Measurements from ENCODE around the gene NUTM1.
"Not testable (repeated sequence)": the region's sequence is repeated elsewhere in the genome, so short reads cannot be mapped to it uniquely, and the experiment has no call there.

NUTM1 gene

GRCh38 chr15:34347951-34348638, 5.0 kb downstream of the NUTM1 start:
- Mint-ChIP-seq H3K36me3 (no peaks in the 10 kb centered on the region), H3K9me3 (no peaks in the 10 kb centered on the region), H3K4me3 (no peak overlapping the region), H3K4me1 (no peaks in the 10 kb centered on the region), H3K27ac (no peak overlapping the region), H3K27me3 (no peaks in the 10 kb centered on the region)
- DNase-seq (ENCODE audit: low spot score in 2 of 2) (no peak), ATAC-seq (ENCODE audit: low read depth) (no peak)

DNA sequence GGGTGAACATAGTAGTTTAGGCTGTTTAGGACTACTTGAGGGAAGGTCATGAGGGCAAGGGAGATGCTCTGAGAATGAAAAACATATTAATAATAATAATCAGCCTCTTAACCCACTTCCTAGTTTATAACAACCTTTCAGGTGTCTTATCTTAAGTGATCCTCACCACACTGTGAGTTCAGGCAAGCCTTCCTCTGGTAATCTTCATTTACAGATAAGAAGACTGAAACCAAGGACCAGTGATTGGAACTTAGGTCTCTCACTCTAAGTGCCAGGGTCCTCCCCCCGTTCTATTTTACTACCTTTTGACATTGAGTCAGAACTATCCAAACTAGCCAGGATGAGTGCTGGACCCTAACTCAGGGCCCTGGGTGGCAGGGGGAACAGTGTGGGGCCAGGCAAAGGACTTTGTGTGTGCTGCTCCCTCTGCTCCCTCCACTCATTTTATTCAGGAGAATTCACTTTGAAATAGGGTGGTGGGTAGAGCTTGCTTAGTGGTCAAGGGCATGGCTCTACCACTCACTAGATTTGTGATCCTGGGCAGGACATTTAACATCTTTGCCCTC, 5.7 kb downstream of the NUTM1 start:
- no peak overlapping the region for H3K4me3 Mint-ChIP-seq
- H3K27ac Mint-ChIP-seq = no peak overlapping the region

DNA sequence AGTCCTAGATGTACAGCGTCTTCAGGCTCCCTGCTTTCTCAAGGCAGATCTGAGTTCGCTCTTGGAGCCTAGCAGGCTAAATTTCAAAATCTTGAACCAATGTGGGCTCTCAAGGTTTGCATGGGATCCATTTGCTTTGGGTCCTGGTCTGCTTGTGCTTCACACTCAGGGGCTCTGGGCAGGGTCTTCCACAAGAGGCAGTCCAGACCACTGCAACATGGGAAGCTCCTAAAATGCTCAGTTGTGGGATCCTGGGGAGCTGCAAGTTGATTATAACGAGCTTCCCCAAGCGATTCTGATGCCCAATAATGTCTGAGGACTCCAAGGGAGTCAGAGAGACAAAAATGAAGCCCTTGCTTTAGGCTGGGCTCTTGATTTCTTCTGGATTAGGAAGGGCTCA, 6.7 kb downstream of the NUTM1 start:
- H3K27ac Mint-ChIP-seq = no peak overlapping the region
- no peaks in the 10 kb centered on the region for H3K27me3 Mint-ChIP-seq
- H3K4me3 Mint-ChIP-seq = no peak overlapping the region
- no peaks in the 10 kb centered on the region for H3K9me3 Mint-ChIP-seq
- no peaks in the 10 kb centered on the region for H3K36me3 Mint-ChIP-seq
- ATAC-seq (ENCODE audit: low read depth) = no peak
- no peak for DNase-seq (ENCODE audit: low spot score in 2 of 2)
- H3K4me1 Mint-ChIP-seq = no peaks in the 10 kb centered on the region

More for the DNA sequence above, 5.7 kb downstream of the NUTM1 start:
- DNase-seq (ENCODE audit: low spot score in 2 of 2) (no peak), ATAC-seq (ENCODE audit: low read depth) (no peak)
- Mint-ChIP-seq H3K9me3 (no peaks in the 10 kb centered on the region), H3K36me3 (no peaks in the 10 kb centered on the region), H3K27me3 (no peaks in the 10 kb centered on the region), H3K4me1 (no peaks in the 10 kb centered on the region)

DNA sequence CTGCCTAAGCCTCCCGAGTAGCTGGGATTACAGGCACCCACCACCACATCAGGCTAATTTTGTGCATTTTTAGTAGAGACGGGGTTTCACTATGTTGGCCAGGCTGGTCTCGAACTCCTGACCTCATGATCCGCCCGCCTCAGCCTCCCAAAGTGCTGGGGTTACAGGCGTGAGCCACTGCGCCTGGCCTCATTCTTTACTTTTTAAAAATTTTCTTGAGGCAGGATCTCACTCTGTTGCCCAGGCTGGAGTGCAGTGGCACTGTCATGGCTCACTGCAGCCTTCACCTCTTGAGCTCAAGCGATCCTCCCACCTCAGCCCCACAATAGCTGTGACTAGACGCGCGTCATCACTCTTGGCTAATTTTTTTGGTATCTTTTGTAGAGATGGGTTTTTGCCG, 9.9 kb downstream of the NUTM1 start:
- DNase-seq (ENCODE audit: low spot score in 2 of 2); H3K27me3 Mint-ChIP-seq; ATAC-seq (ENCODE audit: low read depth); H3K27ac Mint-ChIP-seq; H3K4me3 Mint-ChIP-seq; H3K9me3 Mint-ChIP-seq; H3K36me3 Mint-ChIP-seq; H3K4me1 Mint-ChIP-seq: not testable (repeated sequence)

DNA sequence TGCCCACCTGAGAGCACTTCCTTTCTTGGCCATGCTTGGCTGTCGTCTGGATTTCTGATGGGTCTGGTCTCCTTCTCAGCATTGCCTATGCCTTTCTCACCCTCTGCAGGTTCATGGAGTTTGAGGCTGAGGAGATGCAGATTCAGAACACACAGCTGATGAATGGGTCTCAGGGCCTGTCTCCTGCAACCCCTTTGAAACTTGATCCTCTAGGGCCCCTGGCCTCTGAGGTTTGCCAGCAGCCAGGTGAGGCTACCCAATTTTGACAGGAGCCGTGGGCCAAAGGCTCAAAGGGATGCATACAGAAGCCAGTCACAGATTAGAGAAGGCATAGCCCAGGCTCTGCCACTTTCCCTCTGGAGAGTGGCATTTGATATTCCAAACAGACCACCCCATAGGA, 10.5 kb downstream of the NUTM1 start:
- no peak overlapping the region for H3K27ac Mint-ChIP-seq
- no peaks in the 10 kb centered on the region for H3K4me1 Mint-ChIP-seq
- H3K9me3 Mint-ChIP-seq = no peaks in the 10 kb centered on the region
- H3K27me3 Mint-ChIP-seq = no peaks in the 10 kb centered on the region
- DNase-seq (ENCODE audit: low spot score in 2 of 2) (no peak), ATAC-seq (ENCODE audit: low read depth) (no peak)
- no peak overlapping the region for H3K4me3 Mint-ChIP-seq
- peaks cover 10% of the 10 kb centered on the region for H3K36me3 Mint-ChIP-seq

DNA sequence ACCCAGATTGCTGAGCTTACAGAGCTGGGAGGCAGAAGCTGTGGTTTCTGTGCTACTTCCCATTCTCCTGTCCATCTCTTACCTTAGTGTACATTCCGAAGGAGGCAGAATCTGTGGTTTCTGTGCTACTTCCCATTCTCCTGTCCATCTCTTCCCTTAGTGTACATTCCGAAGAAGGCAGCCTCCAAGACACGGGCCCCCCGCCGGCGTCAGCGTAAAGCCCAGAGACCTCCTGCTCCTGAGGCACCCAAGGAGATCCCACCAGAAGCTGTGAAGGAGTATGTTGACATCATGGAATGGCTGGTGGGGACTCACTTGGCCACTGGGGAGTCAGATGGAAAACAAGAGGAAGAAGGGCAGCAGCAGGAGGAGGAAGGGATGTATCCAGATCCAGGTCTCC, 11.2 kb downstream of the NUTM1 start:
- Mint-ChIP-seq H3K27ac (no peak overlapping the region), H3K36me3 (peaks cover 14% of the 10 kb centered on the region), H3K27me3 (no peaks in the 10 kb centered on the region), H3K9me3 (no peaks in the 10 kb centered on the region), H3K4me1 (no peaks in the 10 kb centered on the region), H3K4me3 (no peak overlapping the region)
- ATAC-seq (ENCODE audit: low read depth) (no peak), DNase-seq (ENCODE audit: low spot score in 2 of 2) (no peak)

DNA sequence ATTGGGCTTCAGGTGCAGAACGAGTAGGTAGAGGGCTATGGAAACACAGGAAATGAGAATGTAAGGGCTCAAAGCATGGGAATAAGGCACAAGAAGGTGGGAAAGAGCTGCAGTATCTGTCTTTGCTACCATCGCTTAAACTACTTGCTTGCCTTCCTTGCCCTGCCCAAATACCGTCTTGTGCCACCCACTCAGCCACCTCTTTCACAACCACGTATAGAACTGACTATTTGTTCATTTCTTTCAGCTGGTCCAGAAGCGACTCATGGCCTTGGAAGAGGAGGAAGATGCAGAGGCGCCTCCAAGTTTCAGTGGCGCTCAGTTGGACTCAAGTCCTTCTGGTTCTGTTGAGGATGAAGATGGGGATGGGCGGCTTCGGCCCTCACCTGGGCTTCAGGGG, 12.1 kb downstream of the NUTM1 start:
- Mint-ChIP-seq H3K4me1 (no peaks in the 10 kb centered on the region), H3K4me3 (no peak overlapping the region), H3K27ac (no peak overlapping the region), H3K27me3 (no peaks in the 10 kb centered on the region), H3K9me3 (no peaks in the 10 kb centered on the region), H3K36me3 (peaks cover 16% of the 10 kb centered on the region)
- DNase-seq (ENCODE audit: low spot score in 2 of 2) (no peak), ATAC-seq (ENCODE audit: low read depth) (no peak)

DNA sequence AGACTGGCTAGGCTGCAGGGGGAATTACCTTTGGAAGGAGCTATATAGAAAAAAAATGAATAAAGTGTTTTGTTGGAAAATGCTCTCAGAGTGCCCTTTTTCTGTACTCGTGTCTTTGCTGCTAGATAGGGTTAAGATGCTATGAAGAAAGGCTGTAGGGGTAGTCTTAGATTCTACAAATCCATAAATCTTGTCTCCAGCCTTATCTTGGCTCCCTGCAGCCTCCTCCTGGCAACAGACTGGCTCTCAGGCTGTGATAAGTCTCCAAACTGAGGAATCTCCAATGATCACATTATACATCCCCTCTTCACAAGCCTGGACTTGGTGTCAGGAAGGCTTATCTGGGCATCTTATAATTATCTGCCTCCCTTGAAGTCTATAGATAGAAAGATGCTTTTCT, 14.5 kb downstream of the NUTM1 start:
- Mint-ChIP-seq H3K9me3 (no peaks in the 10 kb centered on the region), H3K36me3 (peaks cover 23% of the 10 kb centered on the region), H3K27me3 (no peaks in the 10 kb centered on the region), H3K4me1 (no peaks in the 10 kb centered on the region), H3K27ac (no peak overlapping the region), H3K4me3 (no peak overlapping the region)
- DNase-seq (ENCODE audit: low spot score in 2 of 2) (no peak), ATAC-seq (ENCODE audit: low read depth) (no peak)

GRCh38 chr15:34358367-34358766, 15.3 kb downstream of the NUTM1 start:
- peaks cover 27% of the 10 kb centered on the region for H3K36me3 Mint-ChIP-seq
- no peak overlapping the region for H3K4me3 Mint-ChIP-seq
- H3K27me3 Mint-ChIP-seq = no peaks in the 10 kb centered on the region
- no peak for ATAC-seq (ENCODE audit: low read depth)
- no peak overlapping the region for H3K27ac Mint-ChIP-seq
- peaks cover 4% of the 10 kb centered on the region for H3K4me1 Mint-ChIP-seq
- H3K9me3 Mint-ChIP-seq = no peaks in the 10 kb centered on the region
- no peak for DNase-seq (ENCODE audit: low spot score in 2 of 2)

DNA sequence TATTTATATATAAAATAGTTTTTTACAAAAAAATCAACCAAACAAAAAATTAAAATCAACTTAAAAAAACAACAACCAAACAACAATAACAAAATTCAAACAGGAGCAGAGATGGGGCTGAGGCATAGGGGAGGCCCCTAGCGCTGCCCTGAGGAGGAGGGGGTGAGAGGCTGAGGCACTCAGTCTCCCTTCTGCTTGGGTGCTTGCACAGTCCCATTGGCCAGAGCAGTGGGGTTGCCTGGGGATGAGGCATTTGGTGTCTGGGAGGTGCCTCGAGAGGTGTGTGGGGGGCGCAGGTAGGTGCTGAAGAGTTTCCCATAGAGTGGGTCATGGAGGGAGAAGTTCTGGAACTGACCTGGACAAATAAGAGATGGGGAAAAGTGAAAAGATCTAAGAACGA, 15.8 kb downstream of the NUTM1 start:
- H3K27ac Mint-ChIP-seq = no peak overlapping the region

GRCh38 chr15:34359416-34359815, 16.3 kb downstream of the NUTM1 start:
- Mint-ChIP-seq H3K27me3 (no peaks in the 10 kb centered on the region), H3K27ac (no peak overlapping the region), H3K4me3 (no peak overlapping the region), H3K9me3 (no peaks in the 10 kb centered on the region), H3K4me1 (peaks cover 6% of the 10 kb centered on the region), H3K36me3 (peaks cover 27% of the 10 kb centered on the region)
- DNase-seq (ENCODE audit: low spot score in 2 of 2) (no peak), ATAC-seq (ENCODE audit: low read depth) (no peak)

More for the DNA sequence above, 15.8 kb downstream of the NUTM1 start:
- H3K9me3 Mint-ChIP-seq = no peaks in the 10 kb centered on the region
- DNase-seq (ENCODE audit: low spot score in 2 of 2) (no peak), ATAC-seq (ENCODE audit: low read depth) (no peak)
- no peaks in the 10 kb centered on the region for H3K27me3 Mint-ChIP-seq
- no peak overlapping the region for H3K4me3 Mint-ChIP-seq
- peaks cover 27% of the 10 kb centered on the region for H3K36me3 Mint-ChIP-seq
- H3K4me1 Mint-ChIP-seq = peaks cover 6% of the 10 kb centered on the region

GRCh38 chr15:34360298-34360697, 17.2 kb downstream of the NUTM1 start:
- peaks cover 27% of the 10 kb centered on the region for H3K36me3 Mint-ChIP-seq
- peaks cover 9% of the 10 kb centered on the region for H3K4me1 Mint-ChIP-seq
- H3K9me3 Mint-ChIP-seq = no peaks in the 10 kb centered on the region
- no peak overlapping the region for H3K4me3 Mint-ChIP-seq
- no peak for ATAC-seq (ENCODE audit: low read depth)
- DNase-seq (ENCODE audit: low spot score in 2 of 2) = no peak
- no peak overlapping the region for H3K27ac Mint-ChIP-seq
- no peaks in the 10 kb centered on the region for H3K27me3 Mint-ChIP-seq

- DNase-seq (ENCODE audit: low spot score in 2 of 2) (no peak), ATAC-seq (ENCODE audit: low read depth) (no peak)
- peaks cover 18% of the 10 kb centered on the region for H3K4me1 Mint-ChIP-seq
- H3K9me3 Mint-ChIP-seq = no peaks in the 10 kb centered on the region
- peaks cover 23% of the 10 kb centered on the region for H3K36me3 Mint-ChIP-seq
- no peaks in the 10 kb centered on the region for H3K27me3 Mint-ChIP-seq
- H3K27ac Mint-ChIP-seq = no peak overlapping the region
- no peak overlapping the region for H3K4me3 Mint-ChIP-seq
Observed at GRCh38 chr15:34361278-34361677, 18.2 kb downstream of the NUTM1 start.

- H3K27me3 Mint-ChIP-seq = no peaks in the 10 kb centered on the region
- DNase-seq (ENCODE audit: low spot score in 2 of 2) (no peak), ATAC-seq (ENCODE audit: low read depth) (no peak)
- no peaks in the 10 kb centered on the region for H3K9me3 Mint-ChIP-seq
- no peak overlapping the region for H3K4me3 Mint-ChIP-seq
- H3K36me3 Mint-ChIP-seq = peaks cover 23% of the 10 kb centered on the region
- no peak overlapping the region for H3K27ac Mint-ChIP-seq
- peaks cover 23% of the 10 kb centered on the region for H3K4me1 Mint-ChIP-seq
Observed at GRCh38 chr15:34362047-34362773, 19.1 kb downstream of the NUTM1 start.

Measured in memory B cell (primary cell).